ENCODE data around the gene TMEM131.

DNA sequence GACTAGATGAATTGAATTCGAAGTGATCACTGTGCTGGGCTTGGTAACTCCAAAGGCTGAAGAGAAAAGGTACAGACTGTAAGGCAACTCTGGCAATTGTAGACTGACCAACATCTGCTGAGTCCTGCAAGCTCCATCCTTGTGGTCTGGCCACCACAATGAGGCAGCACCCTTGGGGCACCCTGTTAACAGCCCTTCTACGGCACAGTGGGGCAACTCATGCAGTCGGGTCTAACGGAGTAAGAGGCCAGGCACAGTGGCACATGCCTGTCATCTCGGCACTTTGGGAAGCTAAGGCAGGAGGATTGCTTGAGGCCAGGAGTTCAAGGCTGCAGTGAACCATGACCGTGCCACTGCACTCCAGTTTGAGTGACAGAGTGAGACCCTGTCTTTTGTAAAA, 155.6 kb downstream of the TMEM131 start:
- no peak for TF ChIP-seq POLR2A (IDR thresholded peaks at IDR 0.05)
- TF ChIP-seq, protein P1, sequence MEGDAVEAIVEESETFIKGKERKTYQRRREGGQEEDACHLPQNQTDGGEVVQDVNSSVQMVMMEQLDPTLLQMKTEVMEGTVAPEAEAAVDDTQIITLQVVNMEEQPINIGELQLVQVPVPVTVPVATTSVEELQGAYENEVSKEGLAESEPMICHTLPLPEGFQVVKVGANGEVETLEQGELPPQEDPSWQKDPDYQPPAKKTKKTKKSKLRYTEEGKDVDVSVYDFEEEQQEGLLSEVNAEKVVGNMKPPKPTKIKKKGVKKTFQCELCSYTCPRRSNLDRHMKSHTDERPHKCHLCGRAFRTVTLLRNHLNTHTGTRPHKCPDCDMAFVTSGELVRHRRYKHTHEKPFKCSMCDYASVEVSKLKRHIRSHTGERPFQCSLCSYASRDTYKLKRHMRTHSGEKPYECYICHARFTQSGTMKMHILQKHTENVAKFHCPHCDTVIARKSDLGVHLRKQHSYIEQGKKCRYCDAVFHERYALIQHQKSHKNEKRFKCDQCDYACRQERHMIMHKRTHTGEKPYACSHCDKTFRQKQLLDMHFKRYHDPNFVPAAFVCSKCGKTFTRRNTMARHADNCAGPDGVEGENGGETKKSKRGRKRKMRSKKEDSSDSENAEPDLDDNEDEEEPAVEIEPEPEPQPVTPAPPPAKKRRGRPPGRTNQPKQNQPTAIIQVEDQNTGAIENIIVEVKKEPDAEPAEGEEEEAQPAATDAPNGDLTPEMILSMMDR (IDR thresholded peaks at IDR 0.05), result no peak

Measured in lower leg skin (tissue), 3 donors.